HG03064 (cell line): ENCODE measurements around the gene GASK1A.

ENCODE experiments used
- ATAC-seq: cut with Tn5 transposase; IDR thresholded peaks from one replicate; pipeline ENCODE4 v1.9.1; 2021; ENCODE audit warnings: low read depth; ENCODE audit not compliant: unreplicated experiment

The GASK1A gene

DNA sequence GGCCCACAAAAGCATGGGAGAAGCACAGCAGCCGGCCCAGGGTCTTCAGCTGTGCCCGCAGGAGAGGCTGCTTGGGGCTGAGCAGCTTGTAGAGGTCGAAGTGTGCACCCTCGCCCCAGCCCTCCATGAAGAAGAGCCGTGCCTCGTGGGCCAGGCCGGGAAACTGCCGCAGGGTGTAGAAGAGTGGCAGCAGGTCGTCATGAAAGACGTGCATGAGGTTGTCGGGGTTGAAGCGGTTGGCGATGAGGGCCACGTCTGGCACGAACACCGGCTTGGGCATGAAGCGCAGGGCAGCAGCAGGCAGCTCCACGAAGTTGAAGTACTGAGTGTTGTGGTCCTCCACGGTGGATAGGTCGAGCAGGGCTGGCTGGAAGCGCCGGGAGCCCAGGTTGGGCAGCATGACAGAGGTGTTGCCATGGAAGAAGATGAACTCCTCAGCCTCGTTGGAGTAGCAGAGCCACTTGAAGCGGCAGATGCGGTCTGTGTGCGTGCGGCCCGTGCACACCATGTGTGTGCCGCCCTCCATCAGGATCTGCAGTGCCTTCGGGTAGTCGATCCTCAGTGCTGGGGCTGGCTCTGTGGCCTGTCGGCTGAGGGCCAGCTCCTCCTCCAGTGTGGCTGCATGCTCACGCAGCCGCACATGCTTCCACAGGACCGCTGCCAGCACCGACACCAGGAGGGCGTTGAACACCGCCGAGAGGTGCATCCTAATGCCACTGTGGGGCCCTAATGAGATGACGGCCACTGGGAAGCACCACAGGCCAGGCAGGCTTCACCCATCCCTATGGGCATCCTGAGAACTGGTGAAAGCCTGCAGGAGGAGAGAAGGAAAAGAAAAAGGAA is 101.8 kb downstream of the GASK1A start:
- ATAC-seq, result no peak

DNA sequence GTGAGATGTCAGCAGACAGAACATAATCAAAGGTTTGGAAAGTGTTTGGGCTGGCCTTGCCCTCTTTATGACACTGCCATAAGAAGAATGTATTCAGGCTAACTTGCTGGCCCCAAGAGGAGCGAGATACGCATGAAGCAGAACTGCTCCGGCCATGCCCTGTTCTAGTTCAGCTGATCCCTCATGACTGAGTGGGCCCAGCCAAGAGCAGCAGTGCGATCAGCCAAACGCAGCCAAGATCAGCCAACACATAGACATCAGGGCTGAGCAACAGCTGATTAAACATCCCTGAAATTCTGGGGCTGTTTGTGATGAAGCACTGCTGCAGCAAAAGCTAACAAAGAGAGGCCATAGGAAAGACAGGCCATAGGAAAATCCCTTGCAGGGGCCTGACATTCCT is 102.7 kb downstream of the GASK1A start:
- ATAC-seq, result no peak

DNA sequence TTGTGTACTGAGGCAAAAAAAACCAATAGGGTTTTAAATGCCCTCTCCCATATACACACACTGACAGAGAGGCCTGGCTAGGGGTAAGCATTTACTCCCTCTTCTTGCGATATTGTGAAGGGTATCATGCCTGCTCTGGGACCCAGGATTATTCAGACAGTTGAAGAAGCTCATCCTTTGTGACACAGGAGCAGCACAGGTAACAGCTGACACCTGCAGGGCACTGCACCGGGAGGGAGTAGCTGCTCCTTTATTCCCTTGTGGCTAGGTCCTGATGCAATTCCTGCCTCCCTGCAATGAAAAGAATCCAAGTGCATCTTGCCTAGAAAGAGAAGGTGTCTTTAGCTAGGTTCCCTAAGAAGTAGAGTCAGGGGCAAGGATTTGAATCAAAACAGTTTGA is 103.3 kb downstream of the GASK1A start:
- ATAC-seq, result no peak

DNA sequence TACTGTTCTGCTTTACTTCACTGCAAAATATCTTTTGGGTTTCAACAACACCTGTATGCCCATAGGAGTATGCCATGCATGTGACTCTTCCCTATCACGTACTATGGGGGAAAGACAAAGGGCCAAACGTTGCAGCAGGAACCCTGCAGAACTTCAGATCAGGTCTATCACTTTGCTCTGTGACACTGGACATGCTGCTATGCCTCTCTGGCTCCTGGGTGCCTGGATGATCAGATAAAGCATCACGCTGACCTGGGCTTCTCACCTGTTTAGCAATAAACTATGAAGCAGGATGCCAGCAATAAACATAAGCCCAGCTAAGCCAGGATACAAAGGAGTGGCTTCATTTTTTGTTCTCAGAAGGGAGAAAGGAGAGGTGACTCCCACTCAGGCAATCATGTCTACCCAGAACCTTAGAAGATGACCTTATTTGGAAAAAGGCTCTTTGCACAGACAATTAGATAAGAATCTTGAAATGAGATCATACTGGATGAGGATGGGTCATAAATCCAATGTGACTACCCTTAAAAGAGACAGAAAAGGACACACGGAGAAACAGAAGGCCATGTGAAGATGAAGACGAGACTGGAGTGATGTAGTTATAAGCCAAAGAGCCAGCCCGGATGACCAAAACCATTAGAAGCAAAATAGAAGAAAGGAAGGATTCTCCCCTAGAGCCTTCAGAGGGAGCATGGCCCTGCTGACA is 107.5 kb downstream of the GASK1A start:
- ATAC-seq, result no peak

DNA sequence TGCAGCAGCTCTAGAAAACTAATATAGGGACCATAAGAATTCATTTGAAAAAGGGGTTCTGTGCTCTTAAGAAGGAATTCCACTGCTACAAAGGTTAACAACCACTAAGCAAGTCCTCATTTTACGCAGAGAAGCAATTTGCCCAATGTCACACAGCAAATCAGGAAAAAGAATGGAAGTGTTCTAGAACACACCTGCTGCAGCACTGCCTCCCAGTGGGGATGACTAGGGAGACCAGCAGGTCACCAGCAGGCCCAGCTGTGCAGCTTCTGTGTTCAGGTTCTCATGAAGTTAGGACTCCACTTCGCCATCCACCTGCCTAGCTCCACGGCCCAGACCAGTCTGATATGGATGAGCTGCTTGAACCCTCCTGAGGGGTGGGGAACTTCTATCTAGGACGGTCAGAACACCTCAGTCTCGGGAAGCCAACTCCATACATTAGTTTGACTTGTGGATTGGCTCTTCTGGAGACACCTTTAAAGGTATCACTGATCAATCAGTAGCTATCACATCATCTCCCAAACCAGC is 108.2 kb downstream of the GASK1A start:
- ATAC-seq, result no peak

DNA sequence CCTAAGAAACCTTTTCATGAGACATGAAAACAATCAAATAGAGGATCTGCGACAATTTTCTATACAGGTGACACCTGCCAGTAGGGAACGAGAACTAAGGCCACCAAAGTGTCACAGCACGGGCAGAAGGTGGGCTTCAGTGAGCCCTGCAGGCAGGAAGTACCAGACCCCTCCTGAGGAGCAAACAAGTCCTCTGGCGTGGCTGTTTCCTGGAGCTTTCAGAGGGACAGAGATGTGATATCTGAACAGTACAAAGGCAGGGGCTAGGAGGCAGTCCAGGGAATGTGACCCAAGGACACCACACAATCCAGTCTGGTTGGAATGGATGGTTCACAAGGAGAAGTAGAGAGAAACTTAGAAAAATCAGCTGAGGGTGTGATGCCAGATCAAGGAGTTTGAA is 110.0 kb downstream of the GASK1A start:
- ATAC-seq, result no peak

DNA sequence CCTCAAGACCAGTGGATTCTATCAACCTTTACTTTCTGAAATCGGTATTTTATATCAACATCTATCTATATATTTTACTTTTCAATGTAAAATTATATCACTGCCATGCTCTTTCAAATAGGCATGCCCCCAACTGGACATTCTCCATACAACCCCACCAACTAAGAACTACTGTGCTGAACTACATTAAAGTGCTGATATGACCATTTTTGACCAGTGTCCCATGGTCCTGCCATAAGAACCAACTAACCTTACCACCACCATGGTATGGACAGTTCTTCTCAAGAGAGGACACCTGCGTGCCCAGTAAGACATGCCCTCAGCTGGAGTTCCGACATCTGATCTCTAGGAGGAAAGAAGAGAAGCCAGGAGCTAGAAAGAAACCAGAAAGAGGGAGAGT is 111.1 kb downstream of the GASK1A start:
- no peak for ATAC-seq

DNA sequence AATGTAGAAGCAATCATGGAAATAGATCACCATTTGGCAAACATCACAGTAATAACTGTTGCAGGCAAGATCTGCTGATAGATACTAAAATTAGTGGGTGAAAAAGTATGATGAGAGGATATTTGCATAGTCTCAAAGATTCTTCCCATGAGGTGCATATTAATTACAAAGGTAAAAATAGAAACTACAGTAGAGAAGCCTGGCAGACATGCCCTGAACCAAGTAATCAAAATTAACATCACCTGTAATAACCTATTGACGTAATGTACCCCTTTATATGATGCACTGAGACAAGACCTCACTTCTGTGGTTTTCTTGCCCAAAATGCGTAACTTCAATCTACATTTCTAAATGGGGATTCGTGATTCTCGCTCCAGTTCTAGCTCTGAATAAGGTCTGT is 112.4 kb downstream of the GASK1A start:
- ATAC-seq, result no peak

DNA sequence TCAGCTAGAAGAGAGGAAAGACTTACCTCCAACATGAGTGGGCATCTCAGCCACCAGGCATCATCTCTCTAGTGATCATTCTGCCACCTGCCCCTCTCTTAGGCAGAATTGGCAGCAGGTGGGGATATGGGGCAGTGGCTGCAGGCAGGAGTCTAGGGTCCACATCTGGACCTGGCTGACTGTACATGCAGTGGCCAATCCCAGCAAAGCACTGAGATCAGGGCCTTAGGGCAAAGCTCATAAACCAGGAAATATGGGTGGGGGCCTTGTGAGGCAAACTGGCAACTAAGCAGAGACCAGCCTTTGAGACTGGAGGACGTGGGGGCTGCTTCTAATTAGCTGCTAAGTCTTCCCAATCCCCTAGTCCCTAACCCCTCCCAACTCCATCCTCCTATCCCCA is 113.9 kb downstream of the GASK1A start:
- ATAC-seq, result no peak

DNA sequence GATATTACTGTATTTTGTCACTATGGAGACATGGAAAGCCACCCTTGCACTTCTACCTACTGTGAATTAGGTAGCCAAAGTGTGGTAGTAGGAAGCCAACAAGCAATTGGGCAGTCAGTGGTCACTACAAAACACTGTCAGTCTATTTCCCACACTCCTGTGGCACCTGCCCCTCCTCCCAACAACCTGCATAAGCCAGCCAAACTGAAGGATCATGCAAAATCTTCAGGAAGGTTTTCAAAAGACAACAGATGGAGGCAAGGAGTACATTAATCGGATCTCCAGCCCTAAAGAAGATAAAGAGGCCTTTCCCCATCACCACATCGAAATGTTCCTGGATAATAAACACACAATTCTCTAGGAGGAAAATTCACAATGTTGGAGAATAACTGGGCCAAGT is 114.9 kb downstream of the GASK1A start:
- no peak for ATAC-seq

DNA sequence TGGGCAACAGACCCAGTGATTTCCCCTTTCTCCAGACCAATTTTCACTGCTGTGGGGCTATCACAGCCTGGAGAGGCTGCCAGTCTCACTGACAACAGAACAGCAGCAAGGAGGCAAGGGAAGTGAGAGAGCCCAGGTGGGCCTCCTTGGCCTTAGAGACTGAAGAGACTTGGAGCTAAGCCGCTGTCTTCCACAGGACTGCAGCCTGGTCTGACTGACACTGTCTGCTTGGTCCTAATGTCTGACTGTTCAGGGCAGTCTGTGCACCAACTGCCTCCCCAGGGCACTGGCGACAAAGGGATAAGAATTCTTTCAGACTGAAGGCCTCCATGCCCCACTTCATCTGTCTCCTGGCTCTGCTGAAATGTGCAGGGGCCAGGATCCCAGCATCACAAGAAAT is 115.3 kb downstream of the GASK1A start:
- no peak for ATAC-seq

DNA sequence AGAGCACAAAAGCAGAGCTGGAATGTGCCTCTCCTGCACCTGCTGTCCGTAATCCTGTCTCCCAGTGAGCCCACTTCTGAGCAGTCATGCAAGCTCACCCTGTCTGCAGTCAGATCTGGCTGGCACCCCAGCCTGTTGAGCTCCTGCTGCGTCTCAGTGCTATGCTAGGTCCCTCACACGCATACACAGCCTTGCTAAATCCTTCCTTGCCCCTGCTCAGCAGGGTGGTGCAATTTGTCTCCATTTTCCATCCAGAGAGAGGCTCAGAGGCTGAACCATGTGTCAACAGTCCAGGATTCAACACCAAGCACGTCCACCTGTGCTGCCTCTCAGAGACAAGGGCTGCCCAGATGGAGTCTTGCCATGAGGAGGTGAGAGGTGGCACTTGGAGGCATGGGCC is 115.7 kb downstream of the GASK1A start:
- ATAC-seq, result no peak

DNA sequence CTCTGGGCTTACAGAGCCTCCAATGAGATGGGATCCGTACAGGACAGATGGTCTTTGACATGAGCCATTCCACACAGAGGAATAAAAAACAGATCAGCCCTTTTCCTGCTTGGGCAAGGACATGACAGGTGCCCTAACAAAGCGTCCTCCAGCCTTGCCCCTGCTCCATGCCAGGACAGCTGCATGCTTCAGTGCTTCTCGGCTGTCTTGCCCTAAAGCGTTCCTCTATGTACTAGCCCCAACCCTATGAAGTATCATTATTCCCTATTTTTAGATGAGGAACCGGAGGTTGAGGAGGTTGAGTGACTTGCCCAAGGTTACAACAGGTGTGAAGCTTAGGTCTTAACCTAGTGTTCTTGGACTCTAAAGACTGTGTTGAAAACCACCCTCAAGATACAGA is 116.3 kb downstream of the GASK1A start:
- no peak for ATAC-seq

DNA sequence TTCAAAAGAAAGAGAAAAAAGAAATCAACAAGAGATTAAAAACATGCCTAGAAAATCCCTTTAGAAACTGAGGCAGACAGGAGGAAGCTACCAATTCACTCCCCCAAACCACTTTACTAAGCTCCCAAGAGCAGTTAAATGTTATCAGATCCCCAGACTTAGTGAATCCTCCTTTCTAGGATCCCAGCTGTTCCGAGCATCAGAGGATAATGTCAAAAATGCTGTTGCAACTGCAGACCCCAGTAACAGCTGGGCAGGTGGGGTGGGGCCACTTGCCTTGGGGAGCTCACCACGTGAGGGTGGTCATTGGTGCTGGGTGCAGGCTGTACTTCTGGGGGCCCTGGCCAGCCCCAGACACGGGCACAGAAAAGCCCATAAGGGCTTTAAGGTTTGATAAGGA is 117.7 kb downstream of the GASK1A start:
- ATAC-seq, result no peak

DNA sequence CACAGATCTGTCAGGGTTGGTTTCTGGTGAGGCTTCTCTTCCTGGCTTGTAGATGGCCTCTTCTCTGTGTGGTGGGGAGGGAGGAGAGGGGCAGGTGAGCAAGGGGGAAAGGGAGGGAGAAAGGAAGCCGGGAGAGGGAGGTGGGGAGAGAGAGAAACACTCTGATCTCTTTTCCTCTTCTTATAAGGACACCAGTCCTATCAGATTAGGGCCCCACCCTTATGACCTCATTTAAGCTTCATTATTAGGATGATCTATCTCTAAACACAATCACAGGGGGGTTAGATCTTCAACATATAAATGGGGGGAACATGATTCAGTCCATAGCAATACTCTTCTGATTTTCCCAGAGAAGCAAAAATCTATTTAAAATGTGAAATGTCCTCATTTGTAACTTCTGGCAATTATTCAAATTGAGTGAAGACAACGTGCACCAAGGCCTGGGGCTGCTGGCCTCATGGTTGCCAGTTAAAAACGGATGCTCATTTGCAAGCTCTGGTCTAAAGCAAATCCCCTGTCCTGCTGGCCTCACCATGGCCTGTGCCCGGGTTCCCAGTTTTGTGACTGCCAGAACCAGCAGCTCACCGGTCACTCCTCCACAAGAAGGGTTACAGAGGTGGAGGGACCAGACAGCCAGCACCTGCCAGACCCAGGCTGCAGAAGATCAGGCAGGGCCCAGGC is 118.4 kb downstream of the GASK1A start:
- no peak for ATAC-seq

DNA sequence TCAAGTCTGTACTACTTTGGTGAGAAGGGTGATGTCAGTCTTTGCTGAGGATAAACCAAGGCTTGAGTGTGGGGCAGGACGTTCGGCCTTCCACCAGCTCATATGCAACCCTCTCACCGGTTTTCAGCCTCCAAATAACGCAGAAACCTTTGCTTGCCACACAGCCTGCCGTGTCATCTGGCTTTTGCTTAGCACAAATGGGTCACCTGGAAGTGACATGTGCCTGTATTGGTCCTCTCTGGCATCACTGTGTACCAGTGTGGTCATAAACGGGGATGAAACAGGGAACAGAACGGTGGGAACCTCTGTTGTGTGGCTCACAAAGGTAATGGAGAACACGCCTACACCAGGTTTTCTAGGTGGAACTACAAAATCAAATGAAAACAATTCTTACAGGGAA is 119.7 kb downstream of the GASK1A start:
- no peak for ATAC-seq

DNA sequence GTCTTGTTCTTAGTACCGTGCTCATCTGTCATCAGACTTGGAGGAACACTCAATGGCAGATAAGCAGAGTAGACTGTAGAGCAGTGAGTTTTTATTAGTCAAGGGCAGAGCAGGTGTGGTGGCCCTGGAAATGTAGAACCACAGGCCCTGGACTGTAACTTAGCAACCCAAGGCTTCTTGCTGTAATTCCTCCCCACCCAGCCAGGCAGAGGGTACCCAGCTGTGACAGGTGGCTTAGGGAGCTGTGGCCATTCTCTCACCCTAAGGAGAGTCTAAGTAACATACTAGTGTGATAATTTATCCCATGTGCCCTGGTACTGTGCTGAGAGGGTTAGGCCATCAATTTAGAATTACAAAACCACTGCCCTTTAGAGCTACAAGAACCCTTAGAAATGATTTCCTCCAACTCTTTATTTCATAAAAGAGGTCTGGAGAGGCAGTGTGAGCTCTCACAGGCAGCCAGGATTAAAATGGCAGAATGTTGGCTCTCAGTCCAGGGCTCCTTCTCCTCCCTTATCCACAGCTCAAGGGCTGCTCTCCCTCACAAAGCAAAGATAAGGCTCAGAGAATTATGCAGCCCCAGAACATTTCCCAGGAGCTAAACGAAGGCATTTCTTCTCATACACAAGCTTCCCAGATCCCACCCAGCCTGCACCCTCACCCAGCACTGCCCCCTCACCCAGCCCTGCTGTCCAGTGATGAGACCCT is 123.8 kb downstream of the GASK1A start:
- no peak for ATAC-seq

DNA sequence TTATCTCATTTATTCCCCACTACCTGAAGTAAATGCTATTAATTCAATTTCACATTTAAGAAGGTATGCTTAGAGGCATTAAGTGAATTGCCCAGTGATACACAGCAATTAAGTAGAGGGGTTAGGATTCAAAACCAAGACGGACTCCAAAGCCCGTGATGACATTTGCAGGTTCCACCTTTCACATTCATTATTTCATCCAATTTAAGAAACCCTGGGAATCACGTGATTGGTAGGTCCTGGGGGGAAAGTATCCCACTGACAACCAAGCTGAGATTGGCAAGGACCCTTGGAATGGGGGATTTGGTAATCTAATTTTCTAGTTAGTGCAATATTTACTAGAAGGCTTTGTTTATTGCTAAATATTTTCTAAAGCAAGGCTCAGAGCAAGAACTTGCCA is 124.9 kb downstream of the GASK1A start:
- no peak for ATAC-seq

DNA sequence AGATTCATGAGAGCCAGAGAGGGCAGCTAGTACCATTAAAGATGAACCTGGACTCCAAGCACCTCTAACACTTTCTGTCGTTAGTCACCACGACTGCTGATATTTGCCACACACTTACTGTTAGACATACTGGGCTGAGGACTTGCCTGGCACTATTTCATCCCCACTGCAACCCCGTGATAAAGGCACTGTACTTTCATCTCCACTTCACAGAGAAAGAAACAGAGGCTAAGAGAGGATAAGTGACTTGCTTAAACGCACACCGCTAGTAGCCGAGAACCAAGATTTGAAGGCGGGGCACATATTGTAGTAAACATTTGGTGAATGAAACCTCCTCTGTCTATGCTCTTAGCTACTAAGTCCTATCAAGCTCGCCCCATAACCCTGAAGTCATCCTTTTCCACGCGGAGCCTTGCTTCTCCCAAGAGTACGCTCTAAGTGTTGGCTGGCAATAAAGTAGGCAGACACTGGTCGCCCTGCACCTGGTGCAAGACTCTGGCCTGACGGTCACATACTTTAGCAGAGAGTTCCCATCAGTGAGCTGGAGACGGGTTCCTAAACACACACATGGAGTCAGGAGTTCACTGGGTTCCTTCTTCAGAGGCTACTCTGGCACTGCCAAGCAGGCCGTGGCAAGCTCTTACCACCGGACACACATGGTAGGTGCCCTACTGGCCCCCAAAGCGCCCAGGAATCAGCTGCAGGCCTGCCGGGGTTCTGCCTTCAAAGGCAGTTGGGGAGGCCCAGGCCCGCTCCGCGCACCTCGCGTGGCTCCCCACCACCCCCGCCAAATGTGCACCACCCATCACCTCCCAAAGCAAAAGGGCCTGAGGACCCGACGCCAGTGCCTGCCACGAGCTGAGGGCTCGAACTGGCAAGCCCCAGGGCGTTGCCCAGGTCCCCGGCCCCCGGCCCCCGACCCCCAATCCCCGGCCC is 125.8 kb downstream of the GASK1A start:
- no peak for ATAC-seq
